Pons (tissue), 1 donor: ENCODE measurements around the gene PSORS1C1.
"Not testable (repeated sequence)": the region's sequence is repeated elsewhere in the genome, so short reads cannot be mapped to it uniquely, and the experiment has no call there.

Experiments used
- DNase-seq: peaks from one replicate; pipeline ENCODE4 v3.0.0-alpha.2; 2016; ENCODE audit warnings: low spot score

The PSORS1C1 gene

GRCh38 chr6:31158863-31159855 is 44.6 kb downstream of the PSORS1C1 start:
- DNase-seq: no peak

GRCh38 chr6:31161216-31162126 is 46.9 kb downstream of the PSORS1C1 start:
- DNase-seq: no peak

GRCh38 chr6:31162463-31163165 is 48.0 kb downstream of the PSORS1C1 start:
- no peak for DNase-seq

- DNase-seq: no peak
These were observed 49.3 kb downstream of the PSORS1C1 start for GRCh38 chr6:31163922-31164321.

GRCh38 chr6:31164475-31165063 is 50.0 kb downstream of the PSORS1C1 start:
- not testable (repeated sequence) for DNase-seq

GRCh38 chr6:31165064-31165832 is 50.6 kb downstream of the PSORS1C1 start:
- DNase-seq: not testable (repeated sequence)

- DNase-seq: no peak
These were observed 51.4 kb downstream of the PSORS1C1 start for GRCh38 chr6:31165986-31166385.

- DNase-seq: no peak
These were observed 54.0 kb downstream of the PSORS1C1 start for GRCh38 chr6:31168606-31169005.

GRCh38 chr6:31169123-31169857 is 54.7 kb downstream of the PSORS1C1 start:
- DNase-seq: no peak

GRCh38 chr6:31169858-31170599 is 55.4 kb downstream of the PSORS1C1 start:
- not testable (repeated sequence) for DNase-seq

- no peak for DNase-seq
These were observed 55.9 kb downstream of the PSORS1C1 start, which contains the start of gene POU5F1 for GRCh38 chr6:31170600-31170881. Gene POU5F1 (minus strand): TSS chr6:31170682. CDS start chr6:31170620, 62 bp downstream.

- DNase-seq: no peak
These were observed 56.5 kb downstream of the PSORS1C1 start for GRCh38 chr6:31170987-31171671.

- DNase-seq: no peak
These were observed 57.6 kb downstream of the PSORS1C1 start for GRCh38 chr6:31171931-31172905.

GRCh38 chr6:31172973-31173384 is 58.4 kb downstream of the PSORS1C1 start:
- no peak for DNase-seq

- no peak for DNase-seq
These were observed 58.8 kb downstream of the PSORS1C1 start for GRCh38 chr6:31173406-31173805.

GRCh38 chr6:31174378-31174777 is 59.8 kb downstream of the PSORS1C1 start:
- DNase-seq: no peak

GRCh38 chr6:31175971-31176370 is 61.4 kb downstream of the PSORS1C1 start:
- no peak for DNase-seq
